SK-N-MC (cell line): Measurements from ENCODE around the gene AFAP1.

Source experiments
- DNase-seq: peaks from one replicate; pipeline ENCODE4 v3.0.0-alpha.2; 2011; ENCODE audit warnings: low read depth, low spot score
- H3K27ac ChIP-seq: fragments of 200-600 bp; sonication (generic); 2 replicates; pipeline ENCODE4 v1.5.1; 2016; ENCODE audit warnings: mixed run types
- H3K36me3 ChIP-seq: fragments of 200-600 bp; sonication (generic); 2 replicates; pipeline ENCODE4 v1.6.1; 2017; ENCODE audit warnings: antibody characterized with exemption, low read length, mixed read lengths; ENCODE audit not compliant: insufficient read depth
- H3K4me3 ChIP-seq: fragments of 200-600 bp; sonication (generic); 2 replicates; pipeline ENCODE4 v1.5.1; 2016
- H3K9ac ChIP-seq: fragments of 200-600 bp; sonication (generic); 2 replicates; pipeline ENCODE4 v1.8.0; 2017; ENCODE audit warnings: mixed run types, mixed read lengths; ENCODE audit not compliant: insufficient read length
- H3K9me3 ChIP-seq: fragments of 200-600 bp; sonication (generic); 2 replicates; pipeline ENCODE4 v1.6.1; 2017; ENCODE audit warnings: low read depth, mild to moderate bottlenecking, antibody characterized with exemption, low read length, moderate library complexity, mixed read lengths
- EZH2 ChIP-seq: fragments of 200-600 bp; sonication (generic); IDR thresholded peaks from one replicate; pipeline ENCODE4 v1.6.1; 2017; ENCODE audit warnings: antibody characterized with exemption
- FOXP2 ChIP-seq: optimal IDR thresholded peaks from 2 replicates; pipeline ENCODE3; 2011; ENCODE audit warnings: mild to moderate bottlenecking, moderate library complexity; ENCODE audit not compliant: insufficient read depth; ENCODE audit errors: extremely low read length, control extremely low read depth
- POLR2AphosphoS5 ChIP-seq: IDR thresholded peaks from 2 replicates; pipeline ENCODE4 v1.6.1; 2012; ENCODE audit warnings: mild to moderate bottlenecking, low read depth, low read length, borderline replicate concordance

The AFAP1 gene

GRCh38 chr4:7980036-7980435 is 40.4 kb upstream of the AFAP1 start:
- no peak overlapping the region for H3K9ac ChIP-seq

GRCh38 chr4:7979652-7979968 is 39.9 kb upstream of the AFAP1 start:
- Histone ChIP-seq H3K27ac (no peak overlapping the region), H3K9ac (no peak overlapping the region), H3K4me3 (no peak overlapping the region), H3K36me3 (no peaks in the 10 kb centered on the region), H3K9me3 (no peaks in the 10 kb centered on the region)
- no peak for TF ChIP-seq POLR2AphosphoS5
- no peak for TF ChIP-seq FOXP2
- no peak for TF ChIP-seq EZH2
- DNase-seq, result no peak

More at GRCh38 chr4:7980036-7980435, 40.4 kb upstream of the AFAP1 start:
- DNase-seq, result no peak
- Histone ChIP-seq H3K4me3 (no peak overlapping the region), H3K9me3 (no peaks in the 10 kb centered on the region), H3K27ac (no peak overlapping the region), H3K36me3 (no peaks in the 10 kb centered on the region)
- no peak for TF ChIP-seq EZH2
- TF ChIP-seq POLR2AphosphoS5, result no peak
- TF ChIP-seq FOXP2, result no peak

GRCh38 chr4:7978907-7979651 is 39.4 kb upstream of the AFAP1 start:
- no peak overlapping the region for H3K9ac ChIP-seq
- DNase-seq, result no peak
- no peaks in the 10 kb centered on the region for H3K36me3 ChIP-seq
- no peak for TF ChIP-seq EZH2
- no peak for TF ChIP-seq FOXP2
- no peak for TF ChIP-seq POLR2AphosphoS5
- no peak overlapping the region for H3K4me3 ChIP-seq
- H3K9me3 ChIP-seq, result no peaks in the 10 kb centered on the region
- H3K27ac ChIP-seq, result no peak overlapping the region

- Histone ChIP-seq H3K36me3 (no peaks in the 10 kb centered on the region), H3K4me3 (no peak overlapping the region), H3K9me3 (no peaks in the 10 kb centered on the region), H3K27ac (no peak overlapping the region), H3K9ac (no peak overlapping the region)
- no peak for DNase-seq
- no peak for TF ChIP-seq FOXP2
- no peak for TF ChIP-seq EZH2
- TF ChIP-seq POLR2AphosphoS5, result no peak
These were observed 38.8 kb upstream of the AFAP1 start for GRCh38 chr4:7978489-7978888.

GRCh38 chr4:7976634-7977033 is 37.0 kb upstream of the AFAP1 start:
- no peak overlapping the region for H3K9ac ChIP-seq
- no peak overlapping the region for H3K27ac ChIP-seq
- H3K4me3 ChIP-seq, result no peak overlapping the region
- DNase-seq, result no peak
- no peaks in the 10 kb centered on the region for H3K36me3 ChIP-seq
- TF ChIP-seq EZH2, result no peak
- TF ChIP-seq FOXP2, result no peak
- no peak for TF ChIP-seq POLR2AphosphoS5
- H3K9me3 ChIP-seq, result no peaks in the 10 kb centered on the region

GRCh38 chr4:7976025-7976424 is 36.4 kb upstream of the AFAP1 start:
- Histone ChIP-seq H3K9ac (no peak overlapping the region), H3K27ac (no peak overlapping the region), H3K36me3 (no peaks in the 10 kb centered on the region), H3K4me3 (no peak overlapping the region), H3K9me3 (no peaks in the 10 kb centered on the region)
- no peak for DNase-seq
- TF ChIP-seq POLR2AphosphoS5, result no peak
- TF ChIP-seq FOXP2, result no peak

GRCh38 chr4:7974425-7974824 is 34.8 kb upstream of the AFAP1 start:
- no peak overlapping the region for H3K27ac ChIP-seq
- no peaks in the 10 kb centered on the region for H3K36me3 ChIP-seq
- DNase-seq, result no peak
- no peak for TF ChIP-seq EZH2
- TF ChIP-seq FOXP2, result no peak
- no peak for TF ChIP-seq POLR2AphosphoS5
- no peak overlapping the region for H3K9ac ChIP-seq
- H3K9me3 ChIP-seq, result no peaks in the 10 kb centered on the region
- no peak overlapping the region for H3K4me3 ChIP-seq

- no peak overlapping the region for H3K9ac ChIP-seq
- no peaks in the 10 kb centered on the region for H3K9me3 ChIP-seq
- no peaks in the 10 kb centered on the region for H3K36me3 ChIP-seq
- no peak overlapping the region for H3K27ac ChIP-seq
- no peak overlapping the region for H3K4me3 ChIP-seq
- no peak for DNase-seq
- TF ChIP-seq POLR2AphosphoS5, result no peak
- no peak for TF ChIP-seq FOXP2
- TF ChIP-seq EZH2, result no peak
These were observed 33.9 kb upstream of the AFAP1 start for GRCh38 chr4:7973545-7973981.
